KMS-11 (cell line): Measurements from ENCODE around the gene CYP2B6.

Experiments used
- H2AFZ ChIP-seq: fragments of 200-600 bp; sonication (generic); 2 replicates; pipeline ENCODE4 v1.6.1; 2016; ENCODE audit warnings: antibody characterized with exemption, mixed run types, low read depth
- H3K27ac ChIP-seq: fragments of 200-600 bp; sonication (generic); 2 replicates; pipeline ENCODE4 v1.6.1; 2016; ENCODE audit warnings: mild to moderate bottlenecking, mixed run types
- H3K27me3 ChIP-seq: fragments of 200-600 bp; sonication (generic); 2 replicates; pipeline ENCODE4 v1.6.1; 2017; ENCODE audit warnings: mild to moderate bottlenecking, low read depth, mixed run types, moderate library complexity; ENCODE audit not compliant: insufficient read depth
- H3K36me3 ChIP-seq: fragments of 200-600 bp; sonication (generic); 2 replicates; pipeline ENCODE4 v1.6.1; 2017; ENCODE audit warnings: mild to moderate bottlenecking, mixed run types; ENCODE audit not compliant: insufficient read depth
- H3K4me1 ChIP-seq: fragments of 200-600 bp; sonication (generic); 2 replicates; pipeline ENCODE4 v1.6.1; 2016; ENCODE audit warnings: mild to moderate bottlenecking, low read depth, mixed run types; ENCODE audit not compliant: poor library complexity, severe bottlenecking
- H3K4me2 ChIP-seq: fragments of 200-600 bp; sonication (generic); 2 replicates; pipeline ENCODE4 v1.7.0; 2016; ENCODE audit warnings: mild to moderate bottlenecking, mixed run types
- H3K4me3 ChIP-seq: fragments of 200-600 bp; sonication (generic); IDR thresholded peaks from 2 replicates; pipeline ENCODE4 v1.6.1; 2017; ENCODE audit warnings: low read depth, low read length, mixed read lengths; ENCODE audit not compliant: insufficient read depth
- H3K79me2 ChIP-seq: fragments of 200-600 bp; sonication (generic); 2 replicates; pipeline ENCODE4 v1.6.1; 2016; ENCODE audit warnings: low read depth, mixed run types; ENCODE audit not compliant: insufficient read depth
- H3K9ac ChIP-seq: fragments of 200-600 bp; sonication (generic); 2 replicates; pipeline ENCODE4 v1.6.1; 2016; ENCODE audit warnings: mild to moderate bottlenecking, mixed run types
- H4K20me1 ChIP-seq: fragments of 200-600 bp; sonication (generic); 2 replicates; pipeline ENCODE4 v1.6.1; 2016; ENCODE audit warnings: mild to moderate bottlenecking, mixed run types; ENCODE audit not compliant: insufficient read depth
- TF ChIP-seq, protein P1 (sequence below): fragments of 200-600 bp; sonication (generic); conservative IDR thresholded peaks from 2 replicates; pipeline ENCODE4 v1.6.1; 2017; ENCODE audit warnings: low read depth, mild to moderate bottlenecking, antibody characterized with exemption, low read length, moderate library complexity, mixed read lengths

The CYP2B6 gene

DNA sequence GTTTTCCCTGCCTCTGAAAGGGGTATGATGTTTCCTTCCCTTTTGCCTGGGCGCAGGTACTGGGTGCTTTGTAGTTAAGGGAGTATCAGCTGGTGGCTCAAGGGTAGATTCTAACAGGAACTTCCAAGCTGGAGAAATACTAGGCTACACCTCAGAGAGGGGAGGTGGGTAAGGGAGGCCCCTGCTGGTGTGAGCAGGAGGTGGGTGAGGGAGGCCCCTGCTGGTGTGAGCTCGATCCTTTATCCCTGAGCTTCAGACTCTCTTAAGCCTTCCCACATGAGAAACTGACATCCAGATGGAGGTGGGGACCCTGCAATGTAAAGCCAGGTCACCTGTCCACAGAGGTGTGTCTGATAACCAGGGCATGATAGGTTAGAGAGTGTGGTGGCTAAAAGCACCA lies 32.1 kb downstream of the CYP2B6 start:
- no peaks in the 10 kb centered on the region for H3K79me2 ChIP-seq
- H3K27me3 ChIP-seq, result no peaks in the 10 kb centered on the region
- no peak overlapping the region for H3K27ac ChIP-seq
- no peaks in the 10 kb centered on the region for H4K20me1 ChIP-seq
- no peak overlapping the region for H3K4me2 ChIP-seq
- H3K4me1 ChIP-seq, result no peaks in the 10 kb centered on the region
- no peak overlapping the region for H3K4me3 ChIP-seq
- H2AFZ ChIP-seq, result no peak overlapping the region
- TF ChIP-seq, protein P1, sequence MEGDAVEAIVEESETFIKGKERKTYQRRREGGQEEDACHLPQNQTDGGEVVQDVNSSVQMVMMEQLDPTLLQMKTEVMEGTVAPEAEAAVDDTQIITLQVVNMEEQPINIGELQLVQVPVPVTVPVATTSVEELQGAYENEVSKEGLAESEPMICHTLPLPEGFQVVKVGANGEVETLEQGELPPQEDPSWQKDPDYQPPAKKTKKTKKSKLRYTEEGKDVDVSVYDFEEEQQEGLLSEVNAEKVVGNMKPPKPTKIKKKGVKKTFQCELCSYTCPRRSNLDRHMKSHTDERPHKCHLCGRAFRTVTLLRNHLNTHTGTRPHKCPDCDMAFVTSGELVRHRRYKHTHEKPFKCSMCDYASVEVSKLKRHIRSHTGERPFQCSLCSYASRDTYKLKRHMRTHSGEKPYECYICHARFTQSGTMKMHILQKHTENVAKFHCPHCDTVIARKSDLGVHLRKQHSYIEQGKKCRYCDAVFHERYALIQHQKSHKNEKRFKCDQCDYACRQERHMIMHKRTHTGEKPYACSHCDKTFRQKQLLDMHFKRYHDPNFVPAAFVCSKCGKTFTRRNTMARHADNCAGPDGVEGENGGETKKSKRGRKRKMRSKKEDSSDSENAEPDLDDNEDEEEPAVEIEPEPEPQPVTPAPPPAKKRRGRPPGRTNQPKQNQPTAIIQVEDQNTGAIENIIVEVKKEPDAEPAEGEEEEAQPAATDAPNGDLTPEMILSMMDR, result no peak
- no peaks in the 10 kb centered on the region for H3K36me3 ChIP-seq
- no peak overlapping the region for H3K9ac ChIP-seq

DNA sequence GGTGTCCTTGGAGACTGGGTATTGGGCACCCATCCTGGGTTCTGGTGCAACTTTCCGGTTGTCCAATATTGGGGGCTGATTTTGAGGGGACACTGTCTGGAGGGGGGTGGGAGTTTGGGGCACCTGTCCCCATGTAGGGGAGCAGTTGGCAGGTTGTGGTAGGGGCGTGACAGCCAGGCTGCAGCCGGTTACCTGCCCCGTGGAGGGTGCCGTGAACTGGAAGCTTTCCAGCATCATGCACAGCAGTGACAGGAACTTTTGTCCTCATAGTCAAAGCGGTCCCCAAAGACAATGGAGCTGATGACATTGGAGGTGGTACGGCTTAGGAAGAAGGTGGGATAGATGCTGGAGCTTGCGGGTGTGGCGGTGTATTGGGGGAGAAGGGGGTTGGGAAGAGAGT lies 34.3 kb downstream of the CYP2B6 start:
- H3K36me3 ChIP-seq, result no peaks in the 10 kb centered on the region
- TF ChIP-seq, protein P1, result no peak
- no peak overlapping the region for H3K4me2 ChIP-seq
- H3K4me1 ChIP-seq, result no peaks in the 10 kb centered on the region
- H3K79me2 ChIP-seq, result no peaks in the 10 kb centered on the region
- H3K27ac ChIP-seq, result no peak overlapping the region
- no peak overlapping the region for H3K4me3 ChIP-seq
- no peaks in the 10 kb centered on the region for H4K20me1 ChIP-seq
- no peaks in the 10 kb centered on the region for H3K27me3 ChIP-seq
- H3K9ac ChIP-seq, result no peak overlapping the region
- no peak overlapping the region for H2AFZ ChIP-seq

GRCh38 chr19:41025871-41026270 lies 34.8 kb downstream of the CYP2B6 start:
- TF ChIP-seq, protein P1, result no peak
- no peak overlapping the region for H3K4me2 ChIP-seq
- no peaks in the 10 kb centered on the region for H4K20me1 ChIP-seq

DNA sequence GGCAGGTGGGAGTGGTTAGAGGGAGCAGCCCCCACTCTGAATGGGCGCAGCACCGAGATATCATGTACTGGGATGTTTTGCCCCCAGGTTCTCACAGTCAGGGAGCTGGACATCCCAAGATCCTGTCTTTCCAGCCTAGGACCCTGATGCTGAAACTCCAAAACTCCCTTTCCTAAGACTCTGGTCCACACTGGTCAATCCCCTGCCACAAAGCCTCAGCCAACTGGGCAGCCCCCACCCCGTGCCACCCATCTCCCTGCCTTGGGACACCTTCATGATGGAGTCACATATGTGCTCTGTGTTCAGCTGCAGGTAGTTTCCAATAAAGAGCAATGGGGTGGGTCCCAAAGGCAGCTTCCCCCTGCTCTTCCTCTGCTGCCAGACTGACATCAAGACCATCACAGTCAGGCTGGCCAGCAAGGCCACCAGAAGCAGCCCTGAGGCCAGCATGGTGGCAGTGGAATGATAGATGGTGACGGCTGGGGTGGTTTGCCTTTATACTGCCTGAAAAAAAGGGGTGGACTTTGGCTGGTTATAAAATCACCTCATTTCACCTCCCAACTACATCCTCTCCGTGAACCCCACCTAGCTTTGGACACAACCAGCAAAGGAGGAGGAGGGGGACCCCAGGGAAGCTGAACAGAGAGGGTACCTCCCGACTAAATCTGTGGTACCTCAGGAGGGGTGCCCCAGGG lies 36.3 kb downstream of the CYP2B6 start:
- no peaks in the 10 kb centered on the region for H3K79me2 ChIP-seq
- TF ChIP-seq, protein P1, result no peak
- no peaks in the 10 kb centered on the region for H3K4me1 ChIP-seq
- H3K4me2 ChIP-seq, result no peak overlapping the region
- no peak overlapping the region for H3K4me3 ChIP-seq
- no peaks in the 10 kb centered on the region for H4K20me1 ChIP-seq
- H3K27ac ChIP-seq, result no peak overlapping the region
- H3K27me3 ChIP-seq, result no peaks in the 10 kb centered on the region
- H2AFZ ChIP-seq, result no peak overlapping the region
- H3K36me3 ChIP-seq, result no peaks in the 10 kb centered on the region
- H3K9ac ChIP-seq, result no peak overlapping the region

More at GRCh38 chr19:41025871-41026270, 34.8 kb downstream of the CYP2B6 start:
- H3K4me1 ChIP-seq, result no peaks in the 10 kb centered on the region
- no peak overlapping the region for H2AFZ ChIP-seq
- H3K79me2 ChIP-seq, result no peaks in the 10 kb centered on the region
- no peak overlapping the region for H3K9ac ChIP-seq
- no peaks in the 10 kb centered on the region for H3K36me3 ChIP-seq
- no peak overlapping the region for H3K4me3 ChIP-seq
- H3K27me3 ChIP-seq, result no peaks in the 10 kb centered on the region
- H3K27ac ChIP-seq, result no peak overlapping the region
